Cortex of kidney (tissue), 1 donor: ENCODE results near the gene PPAN.

Experiments used
- DNase-seq: peaks from one replicate; lab custom pipeline; 2025; lab: John Stamatoyannopoulos, UW

The PPAN gene

DNA sequence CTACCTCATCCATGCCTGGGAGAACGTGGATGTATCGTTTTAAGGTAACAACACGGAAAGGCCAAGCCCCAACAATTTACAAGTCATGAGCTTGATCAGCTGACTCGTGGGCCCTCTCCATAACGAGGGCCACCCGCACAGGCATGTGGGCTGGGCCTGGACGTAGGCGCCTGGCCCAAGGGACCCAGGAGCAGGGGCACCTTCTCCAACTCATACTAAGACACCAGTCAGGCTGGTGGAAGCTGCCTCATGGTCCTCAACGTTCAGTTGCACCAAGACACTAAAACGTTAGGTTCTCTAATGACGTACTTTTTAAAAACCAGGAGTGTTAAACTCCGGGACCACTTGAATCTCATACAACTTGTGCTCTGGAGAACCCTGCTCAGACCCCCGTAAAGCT lies 35.3 kb downstream of the PPAN start:
- no peak for DNase-seq

DNA sequence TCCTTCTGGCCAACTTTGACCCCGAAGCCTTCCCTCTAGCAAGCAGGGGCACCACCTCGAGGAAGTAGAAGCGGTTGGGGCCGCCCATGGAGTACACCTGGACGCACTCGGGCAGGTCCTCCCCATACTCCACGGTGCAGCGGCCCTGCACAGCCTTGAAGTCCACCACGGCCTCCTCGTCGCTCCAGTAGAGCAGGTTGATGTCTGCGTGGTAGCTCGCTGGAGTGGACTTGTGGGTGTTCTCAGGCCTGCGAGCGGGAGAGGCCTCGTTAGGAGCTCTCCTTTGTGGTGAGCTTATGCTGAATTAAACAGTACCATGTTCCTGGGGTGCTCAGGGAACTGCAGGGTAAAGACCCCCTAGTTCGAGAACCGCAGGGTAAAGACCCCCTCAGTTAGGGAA lies 35.8 kb downstream of the PPAN start:
- DNase-seq: no peak

DNA sequence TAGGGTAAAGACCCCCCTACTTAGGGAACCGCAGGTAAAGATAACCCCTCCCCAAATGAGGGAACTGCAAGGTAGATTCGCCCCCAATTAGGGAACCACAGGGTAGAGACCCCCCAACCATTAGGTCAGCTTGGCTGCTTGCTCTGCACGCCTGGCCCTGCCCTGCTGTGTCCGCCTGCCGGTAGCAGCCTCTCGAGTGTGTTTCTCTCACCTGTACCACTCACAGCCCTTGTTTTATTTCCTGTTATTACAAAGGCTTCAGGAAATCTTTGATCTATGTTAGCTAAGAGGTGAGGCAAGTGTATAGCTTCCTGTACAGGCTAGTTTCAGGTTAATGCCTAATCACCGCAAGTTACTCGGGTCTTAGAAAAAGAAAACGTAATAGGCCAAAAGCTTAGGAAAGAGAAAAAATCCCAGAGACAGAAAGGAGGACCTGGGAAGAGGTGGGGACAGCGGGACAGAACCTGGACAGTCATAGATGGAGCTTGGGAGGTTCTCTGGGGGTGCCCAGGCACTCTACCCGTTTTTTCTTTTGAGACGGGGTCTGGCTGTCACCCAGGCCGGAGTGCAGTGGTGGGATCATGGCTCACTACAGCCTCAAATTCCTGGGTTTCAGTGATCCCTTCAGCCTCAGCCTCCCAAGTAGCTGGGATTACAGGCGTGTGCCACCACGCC lies 36.7 kb downstream of the PPAN start:
- no peak for DNase-seq

DNA sequence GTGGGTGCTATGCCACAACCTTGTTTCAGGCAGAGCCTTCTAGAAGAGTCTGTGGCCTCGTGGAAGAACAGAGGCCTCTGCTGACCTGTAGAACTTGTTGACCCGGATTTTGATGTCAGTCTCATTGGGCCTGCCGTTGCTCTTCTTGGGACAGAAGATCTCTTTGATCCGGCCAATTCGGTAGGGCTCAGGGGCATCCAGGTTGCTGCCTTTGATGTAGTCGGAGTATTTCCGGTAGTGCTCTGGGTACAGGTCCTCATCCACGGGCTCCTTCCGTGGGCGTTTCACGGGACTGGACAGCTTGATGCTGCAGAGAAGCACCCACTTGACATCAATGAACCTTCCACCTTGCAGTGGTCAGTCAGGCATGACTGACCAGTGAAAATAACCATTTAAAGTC lies 37.5 kb downstream of the PPAN start:
- no peak for DNase-seq

DNA sequence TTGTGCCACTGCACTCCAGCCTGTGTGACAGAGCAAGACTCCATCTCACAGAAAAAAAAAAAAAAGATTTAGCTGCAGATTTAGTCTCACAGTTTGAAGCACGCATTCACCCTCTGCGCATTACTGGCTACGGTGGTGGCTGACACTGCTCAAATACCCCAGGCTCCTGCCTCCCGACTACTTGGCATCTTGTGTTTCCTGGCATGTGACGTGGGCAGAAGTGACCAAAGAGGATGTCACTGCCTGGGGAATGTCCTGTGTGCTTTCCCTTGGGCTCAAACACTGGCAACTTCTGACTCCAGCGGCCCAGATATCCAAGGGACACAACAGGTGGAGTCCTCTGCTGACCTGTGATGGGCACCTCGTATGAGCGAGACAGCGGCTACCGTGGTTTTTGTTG lies 38.2 kb downstream of the PPAN start:
- DNase-seq: no peak

DNA sequence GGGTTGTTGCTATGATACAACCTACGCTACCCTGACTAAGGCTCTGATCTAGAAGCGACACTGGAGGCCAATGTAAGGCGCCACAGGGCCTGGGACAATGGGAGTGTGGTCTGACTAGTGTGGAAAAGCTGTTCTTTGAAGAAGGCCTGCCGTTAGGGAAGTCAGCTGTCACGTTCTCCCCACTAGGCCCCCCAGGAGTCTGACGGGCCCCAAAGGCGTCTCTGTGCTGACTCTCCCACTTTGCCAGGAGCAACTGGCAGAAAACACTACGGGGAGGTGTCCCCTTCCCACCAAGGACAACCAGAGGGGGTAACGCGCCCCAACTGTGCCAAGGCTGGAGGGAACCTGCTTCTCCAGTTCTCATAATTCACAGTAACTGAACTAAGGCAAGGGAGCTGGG lies 38.9 kb downstream of the PPAN start:
- DNase-seq: no peak

DNA sequence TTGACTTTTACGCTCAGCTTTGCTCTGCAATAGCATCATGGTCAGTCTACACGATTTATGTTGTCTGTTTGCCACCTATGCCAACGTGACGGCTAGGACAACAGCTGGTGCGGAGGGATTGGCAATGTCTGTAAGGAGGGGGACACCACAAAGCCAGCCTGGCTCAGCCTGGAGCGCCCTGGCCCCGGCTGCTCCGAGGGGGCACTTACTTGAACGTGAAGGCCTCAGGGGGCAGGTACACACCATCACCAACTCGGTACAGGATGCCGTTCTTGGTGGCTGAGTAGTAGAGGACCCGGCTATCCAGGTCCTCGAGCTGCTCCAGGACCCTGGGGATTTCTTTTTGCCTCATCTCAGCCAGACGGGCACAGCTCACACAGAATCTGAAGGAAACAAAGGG lies 40.0 kb downstream of the PPAN start:
- no peak for DNase-seq

DNA sequence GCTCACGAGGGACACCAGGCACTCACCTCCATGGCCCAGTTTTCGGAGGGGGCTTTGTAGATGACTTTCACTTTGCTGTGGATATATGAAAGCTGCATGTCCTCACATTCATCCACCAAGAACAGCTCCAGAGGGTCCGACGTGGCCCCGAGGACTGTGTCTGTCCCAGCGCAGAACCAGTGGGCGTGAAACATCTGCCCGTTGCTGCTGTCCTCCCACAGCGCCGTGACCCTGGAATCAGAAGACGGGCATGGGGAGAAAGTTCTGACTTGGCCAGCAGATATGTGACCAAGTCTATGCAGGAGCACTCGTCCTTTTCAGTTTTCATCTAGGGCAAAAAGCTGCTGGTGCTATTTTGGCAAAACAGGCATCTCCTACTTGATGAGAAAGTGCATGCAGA lies 43.3 kb downstream of the PPAN start:
- DNase-seq: no peak

DNA sequence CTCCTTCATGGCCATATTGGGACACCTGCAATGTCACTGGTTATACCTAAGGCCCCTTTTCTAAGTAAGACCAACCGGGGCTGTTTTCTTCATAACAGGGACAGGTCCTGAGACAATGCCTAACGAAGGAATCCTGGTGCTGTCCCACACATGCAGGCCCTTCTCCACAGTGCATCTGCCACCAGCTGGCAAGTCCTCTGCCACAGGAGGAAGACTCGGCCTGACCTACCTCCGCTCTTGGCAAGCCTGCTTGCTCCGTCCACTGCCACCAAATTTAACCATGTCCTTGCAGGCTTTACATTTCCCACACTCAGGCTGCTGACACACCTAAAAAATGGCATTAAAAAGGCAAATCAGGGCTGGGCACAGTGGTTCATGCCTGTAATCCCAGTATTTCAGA lies 45.4 kb downstream of the PPAN start:
- DNase-seq: no peak

DNA sequence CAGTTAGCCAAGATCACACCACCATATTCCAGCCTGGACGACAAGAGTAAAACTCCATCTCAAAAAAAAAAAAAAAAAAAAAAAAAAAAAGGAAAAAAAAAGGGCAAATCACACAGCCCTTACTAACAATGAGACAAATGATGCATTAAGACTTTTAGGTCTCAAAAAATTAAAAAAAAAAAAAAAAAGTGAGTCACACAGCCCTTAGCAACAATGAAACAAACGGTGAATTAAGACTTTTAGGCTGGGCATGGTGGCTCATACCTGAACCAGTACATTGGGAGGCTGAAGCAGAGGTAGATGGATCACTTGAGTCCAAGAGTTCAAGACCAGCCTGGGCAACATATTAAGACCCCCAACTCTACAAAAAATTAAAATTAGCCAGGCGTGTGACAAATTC lies 45.9 kb downstream of the PPAN start:
- DNase-seq: no peak

DNA sequence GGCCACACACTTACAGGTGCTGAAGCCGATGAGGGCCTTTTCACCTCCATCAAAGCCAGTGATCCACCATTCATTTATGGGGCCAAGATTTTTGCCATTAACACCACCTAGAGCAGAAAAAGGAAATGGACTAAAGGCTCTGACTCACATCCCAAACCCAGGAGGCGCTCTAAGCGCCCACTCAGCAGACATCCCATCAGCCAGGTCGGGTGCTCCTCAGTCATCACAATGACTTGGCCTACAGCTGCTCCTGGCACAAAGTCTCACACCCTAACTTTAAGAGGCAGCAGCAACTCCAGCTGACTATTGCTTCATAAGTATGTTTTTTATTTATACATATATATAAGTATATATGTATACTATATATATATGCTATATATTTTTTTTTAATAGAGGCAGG lies 49.7 kb downstream of the PPAN start:
- DNase-seq: no peak

DNA sequence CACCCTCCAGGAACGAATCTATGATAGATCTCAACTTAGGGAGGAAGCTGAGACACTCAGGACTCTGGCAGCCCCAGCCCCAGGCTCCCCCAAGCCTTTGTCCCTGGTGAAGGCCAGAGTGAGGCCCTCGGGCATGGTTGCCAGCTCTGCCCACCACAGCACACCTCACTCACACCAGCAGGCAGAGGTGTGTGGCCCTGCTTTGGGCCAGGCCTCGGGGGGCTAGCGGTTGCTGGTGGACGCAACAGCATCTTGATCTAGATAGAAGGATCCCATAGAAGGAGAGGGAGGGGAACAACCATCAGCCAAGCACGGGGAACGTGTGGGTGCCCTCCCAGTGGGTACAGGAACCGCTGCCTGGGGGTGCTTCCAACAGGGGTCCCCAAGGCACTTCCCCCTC lies 51.9 kb downstream of the PPAN start:
- DNase-seq: no peak

DNA sequence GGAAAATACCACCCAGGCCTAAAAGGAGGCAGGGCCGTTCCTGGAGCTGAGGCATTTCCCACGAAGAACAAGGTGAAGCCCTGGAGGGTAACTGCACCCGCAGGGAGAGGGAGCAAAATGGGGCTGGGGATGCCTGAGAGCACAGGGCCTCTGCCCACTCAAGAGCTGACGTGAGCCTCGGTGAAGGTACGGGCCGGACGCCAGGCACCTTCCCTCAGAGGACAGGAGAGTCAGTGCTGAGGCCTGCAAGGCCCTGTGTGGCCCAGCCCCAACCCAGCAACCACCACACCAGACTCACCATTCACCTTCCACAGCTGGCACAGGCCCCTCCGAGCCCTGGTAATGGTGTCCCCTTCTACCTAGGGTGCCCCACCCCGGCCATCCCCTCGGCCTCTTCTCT lies 52.3 kb downstream of the PPAN start:
- no peak for DNase-seq

DNA sequence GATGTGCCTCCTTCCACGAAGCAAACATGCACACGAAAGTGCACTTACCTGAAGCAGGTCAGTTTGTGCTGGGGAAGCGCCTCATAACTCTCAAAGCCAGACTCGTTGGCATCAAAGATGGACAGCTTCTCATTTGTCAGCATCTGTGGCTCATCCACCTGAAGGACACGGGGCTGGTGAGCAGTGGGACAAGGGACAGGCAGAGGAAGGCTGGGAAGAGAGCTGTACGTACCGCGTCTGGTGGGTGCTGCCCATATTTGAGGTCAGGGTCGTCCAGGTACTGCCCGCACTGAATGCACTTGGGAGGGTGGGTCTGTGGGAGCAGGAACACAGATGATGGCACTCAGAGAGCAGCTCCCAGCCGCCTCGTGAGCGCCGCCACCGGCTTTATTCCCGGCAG lies 53.4 kb downstream of the PPAN start:
- DNase-seq: no peak
